ENCODE measurements around the gene SYT2.
"Not testable (repeated sequence)": the region's sequence is repeated elsewhere in the genome, so short reads cannot be mapped to it uniquely, and the experiment has no call there.

Gene SYT2

GRCh38 chr1:202567738-202568137 is 142.5 kb downstream of the SYT2 start:
- Histone ChIP-seq H3K4me2 (no peak overlapping the region), H3K4me3 (no peak overlapping the region), H3K9me3 (no peaks in the 10 kb centered on the region), H3K4me1 (peaks cover 14% of the 10 kb centered on the region), H4K20me1 (no peaks in the 10 kb centered on the region), H3K36me3 (peaks cover 21% of the 10 kb centered on the region), H3K27ac (no peak overlapping the region), H3K9ac (no peak overlapping the region), H3K27me3 (no peaks in the 10 kb centered on the region)
- TF ChIP-seq Cebpa-rat (IDR thresholded peaks at IDR 0.05): no peak

- Histone ChIP-seq H3K27me3 (no peaks in the 10 kb centered on the region), H3K4me1 (peaks cover 14% of the 10 kb centered on the region), H3K4me3 (no peak overlapping the region), H4K20me1 (no peaks in the 10 kb centered on the region), H3K36me3 (peaks cover 23% of the 10 kb centered on the region), H3K9me3 (no peaks in the 10 kb centered on the region), H3K27ac (no peak overlapping the region), H3K4me2 (peak overlapping the region; percentile 29), H3K9ac (no peak overlapping the region)
- TF ChIP-seq Cebpa-rat (IDR thresholded peaks at IDR 0.05): no peak
Measured at GRCh38 chr1:202565890-202566602, 144.2 kb downstream of the SYT2 start.

GRCh38 chr1:202564958-202565495 is 145.2 kb downstream of the SYT2 start:
- TF ChIP-seq Cebpa-rat (IDR thresholded peaks at IDR 0.05): no peak
- no peaks in the 10 kb centered on the region for H3K27me3 ChIP-seq
- H3K9me3 ChIP-seq: no peaks in the 10 kb centered on the region
- H3K4me2 ChIP-seq: peak overlapping the region; percentile 29
- H3K36me3 ChIP-seq: peaks cover 23% of the 10 kb centered on the region
- no peak overlapping the region for H3K4me3 ChIP-seq
- no peak overlapping the region for H3K9ac ChIP-seq
- H4K20me1 ChIP-seq: no peaks in the 10 kb centered on the region
- H3K4me1 ChIP-seq: peaks cover 14% of the 10 kb centered on the region
- no peak overlapping the region for H3K27ac ChIP-seq

GRCh38 chr1:202563818-202564217 is 146.4 kb downstream of the SYT2 start:
- Histone ChIP-seq H3K4me1 (peaks cover 14% of the 10 kb centered on the region), H4K20me1 (no peaks in the 10 kb centered on the region), H3K9ac (no peak overlapping the region), H3K4me2 (no peak overlapping the region), H3K4me3 (no peak overlapping the region), H3K36me3 (peaks cover 23% of the 10 kb centered on the region), H3K9me3 (no peaks in the 10 kb centered on the region), H3K27me3 (no peaks in the 10 kb centered on the region), H3K27ac (no peak overlapping the region)
- TF ChIP-seq Cebpa-rat (IDR thresholded peaks at IDR 0.05): no peak

- H4K20me1 ChIP-seq: no peaks in the 10 kb centered on the region
- H3K36me3 ChIP-seq: peaks cover 23% of the 10 kb centered on the region
- no peaks in the 10 kb centered on the region for H3K27me3 ChIP-seq
- H3K4me2 ChIP-seq: no peak overlapping the region
- TF ChIP-seq Cebpa-rat (IDR thresholded peaks at IDR 0.05): no peak
- no peak overlapping the region for H3K27ac ChIP-seq
- no peak overlapping the region for H3K4me3 ChIP-seq
- no peak overlapping the region for H3K9ac ChIP-seq
- H3K4me1 ChIP-seq: peaks cover 14% of the 10 kb centered on the region
- no peaks in the 10 kb centered on the region for H3K9me3 ChIP-seq
Measured at GRCh38 chr1:202562444-202563060, 147.7 kb downstream of the SYT2 start.

GRCh38 chr1:202561726-202562443 is 148.4 kb downstream of the SYT2 start:
- Histone ChIP-seq H3K27ac (no peak overlapping the region), H3K9ac (no peak overlapping the region), H3K4me2 (no peak overlapping the region), H4K20me1 (no peaks in the 10 kb centered on the region), H3K4me3 (no peak overlapping the region), H3K27me3 (no peaks in the 10 kb centered on the region), H3K9me3 (no peaks in the 10 kb centered on the region), H3K4me1 (peaks cover 14% of the 10 kb centered on the region), H3K36me3 (peaks cover 23% of the 10 kb centered on the region)
- no peak for TF ChIP-seq Cebpa-rat (IDR thresholded peaks at IDR 0.05)

GRCh38 chr1:202561240-202561639 is 149.0 kb downstream of the SYT2 start:
- Histone ChIP-seq H3K9ac (no peak overlapping the region), H4K20me1 (no peaks in the 10 kb centered on the region), H3K9me3 (no peaks in the 10 kb centered on the region), H3K4me2 (no peak overlapping the region), H3K36me3 (peaks cover 23% of the 10 kb centered on the region), H3K4me1 (peaks cover 12% of the 10 kb centered on the region), H3K27ac (no peak overlapping the region), H3K4me3 (no peak overlapping the region), H3K27me3 (no peaks in the 10 kb centered on the region)
- no peak for TF ChIP-seq Cebpa-rat (IDR thresholded peaks at IDR 0.05)

- H3K36me3 ChIP-seq, H4K20me1 ChIP-seq, H3K9me3 ChIP-seq, H3K27ac ChIP-seq, H3K4me2 ChIP-seq, H3K27me3 ChIP-seq, H3K4me3 ChIP-seq, H3K9ac ChIP-seq: not testable (repeated sequence)
- peaks cover 15% of the 10 kb centered on the region for H3K4me1 ChIP-seq
Measured at GRCh38 chr1:202557662-202558061, 152.6 kb downstream of the SYT2 start.

GRCh38 chr1:202556037-202556436 is 154.2 kb downstream of the SYT2 start:
- peaks cover 19% of the 10 kb centered on the region for H3K4me1 ChIP-seq
- not testable (repeated sequence) for H3K4me2 ChIP-seq, H3K4me3 ChIP-seq, H3K9me3 ChIP-seq, H4K20me1 ChIP-seq, H3K27ac ChIP-seq, H3K9ac ChIP-seq, H3K36me3 ChIP-seq, H3K27me3 ChIP-seq

- not testable (repeated sequence) for H3K9ac ChIP-seq, H3K36me3 ChIP-seq, H3K4me2 ChIP-seq, H3K9me3 ChIP-seq, H4K20me1 ChIP-seq, H3K27ac ChIP-seq, H3K4me3 ChIP-seq, H3K27me3 ChIP-seq
- H3K4me1 ChIP-seq: peaks cover 19% of the 10 kb centered on the region
Measured at GRCh38 chr1:202554619-202555018, 155.6 kb downstream of the SYT2 start.
